Activated CD8-positive, alpha-beta memory T cell treated with anti-CD3 and anti-CD28 coated beads, Interleukin-2, amount 50 U/mL, for 1 hour (primary cell): ENCODE results near the gene WDR45B.
"Not testable (repeated sequence)": the region's sequence is repeated elsewhere in the genome, so short reads cannot be mapped to it uniquely, and the experiment has no call there.

Experiments
- DNase-seq: peaks from one replicate; pipeline ENCODE4 v3.0.0-alpha.2; 2020; ENCODE audit errors: extremely low read depth

The WDR45B gene

DNA sequence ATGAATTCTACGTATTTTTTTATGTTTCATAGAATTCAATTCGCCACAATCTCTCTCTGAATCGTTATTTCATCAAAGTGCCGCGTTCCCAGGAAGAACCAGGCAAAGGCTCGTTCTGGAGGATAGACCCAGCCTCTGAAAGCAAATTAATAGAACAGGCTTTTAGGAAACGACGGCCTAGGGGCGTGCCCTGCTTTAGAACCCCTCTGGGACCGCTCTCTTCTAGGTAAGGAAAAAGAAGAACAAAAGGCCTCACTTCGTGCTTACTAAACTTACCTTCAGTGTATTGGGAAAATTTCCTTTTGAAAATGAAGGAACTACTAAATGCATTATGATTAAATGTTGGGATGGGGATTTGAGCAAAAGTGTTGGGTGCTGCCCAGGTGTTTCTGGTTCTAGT lies 65.5 kb downstream of the WDR45B start:
- DNase-seq, result no peak

DNA sequence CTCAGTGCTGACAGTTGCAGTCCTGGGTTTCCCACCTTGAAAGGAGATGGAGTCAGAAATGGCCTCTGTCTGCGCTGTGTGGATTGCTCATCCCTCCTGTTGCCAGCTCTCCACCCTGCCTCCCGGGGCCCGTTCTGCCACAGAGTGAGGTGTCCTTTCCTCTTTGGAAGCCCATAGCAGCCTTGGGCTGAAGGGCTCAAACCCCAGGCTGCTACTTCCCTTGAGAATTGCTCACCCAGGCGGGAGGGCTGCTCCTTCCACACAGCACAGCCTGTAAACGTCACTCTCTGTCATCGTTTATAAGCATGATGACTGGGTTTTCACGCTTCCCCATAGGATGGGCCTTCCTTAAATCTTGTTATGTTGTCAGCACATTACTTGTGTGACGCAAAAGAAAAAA lies 66.0 kb downstream of the WDR45B start:
- no peak for DNase-seq

DNA sequence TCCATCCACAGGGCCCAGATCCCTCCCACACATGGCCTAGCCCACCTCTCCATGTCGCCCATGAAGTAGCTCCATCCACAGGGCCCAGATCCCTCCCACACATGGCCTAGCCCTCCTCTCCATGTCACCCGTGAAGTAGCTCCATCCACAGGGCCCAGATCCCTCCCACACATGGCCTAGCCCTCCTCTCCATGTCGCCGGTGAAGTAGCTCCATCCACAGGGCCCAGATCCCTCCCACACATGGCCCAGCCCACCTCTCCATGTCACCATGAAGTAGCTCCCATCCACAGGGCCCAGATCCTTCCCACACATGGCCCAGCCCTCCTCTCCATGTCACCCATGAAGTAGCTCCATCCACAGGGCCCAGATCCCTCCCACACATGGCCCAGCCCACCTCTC lies 68.3 kb downstream of the WDR45B start:
- not testable (repeated sequence) for DNase-seq

DNA sequence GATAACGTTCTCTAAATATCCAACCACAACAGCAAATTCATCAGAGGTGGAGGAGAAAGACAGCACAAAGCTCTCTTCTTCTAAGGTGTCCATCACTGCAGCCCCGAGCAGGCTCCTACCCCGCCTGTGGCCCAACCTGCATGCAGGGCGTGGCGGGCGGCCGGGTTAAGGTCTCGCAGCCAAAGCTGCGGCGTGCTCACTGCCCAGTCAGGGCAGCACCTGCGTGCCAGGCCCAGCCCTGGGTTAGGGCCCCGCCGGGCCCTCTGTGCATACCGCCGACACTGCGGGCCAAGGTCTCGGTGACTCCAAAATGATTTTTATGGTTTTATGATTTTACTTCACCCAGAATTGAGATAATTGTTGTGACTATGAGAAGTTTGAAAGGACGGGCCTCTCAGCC lies 70.9 kb downstream of the WDR45B start:
- no peak for DNase-seq

DNA sequence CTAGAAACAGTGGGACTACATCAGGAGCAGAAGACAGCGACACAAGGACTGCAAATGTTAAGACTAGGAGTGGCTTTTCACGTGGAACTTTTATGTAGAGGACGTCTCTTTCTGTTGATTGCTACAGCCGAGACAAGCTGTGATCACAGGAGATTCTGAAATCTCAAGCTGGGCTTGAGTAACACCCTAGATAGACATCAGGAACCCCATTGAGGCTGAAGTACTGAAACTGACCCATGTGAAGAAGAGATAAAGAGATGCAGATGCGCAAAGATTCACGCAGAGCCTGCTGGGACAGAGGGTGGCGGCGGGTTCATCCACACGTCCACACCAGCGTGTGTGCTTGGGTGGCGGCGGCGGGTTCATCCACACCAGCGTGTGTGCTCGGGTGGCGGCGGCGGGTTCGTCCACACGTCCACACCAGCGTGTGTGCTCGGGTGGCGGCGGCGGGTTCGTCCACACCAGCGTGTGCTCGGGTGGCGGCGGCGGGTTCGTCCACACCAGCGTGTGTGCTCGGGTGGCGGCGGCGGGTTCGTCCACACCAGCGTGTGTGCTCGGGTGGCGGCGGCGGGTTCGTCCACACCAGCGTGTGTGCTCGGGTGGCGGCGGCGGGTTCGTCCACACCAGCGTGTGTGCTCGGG lies 72.5 kb downstream of the WDR45B start:
- DNase-seq, result not testable (repeated sequence)

DNA sequence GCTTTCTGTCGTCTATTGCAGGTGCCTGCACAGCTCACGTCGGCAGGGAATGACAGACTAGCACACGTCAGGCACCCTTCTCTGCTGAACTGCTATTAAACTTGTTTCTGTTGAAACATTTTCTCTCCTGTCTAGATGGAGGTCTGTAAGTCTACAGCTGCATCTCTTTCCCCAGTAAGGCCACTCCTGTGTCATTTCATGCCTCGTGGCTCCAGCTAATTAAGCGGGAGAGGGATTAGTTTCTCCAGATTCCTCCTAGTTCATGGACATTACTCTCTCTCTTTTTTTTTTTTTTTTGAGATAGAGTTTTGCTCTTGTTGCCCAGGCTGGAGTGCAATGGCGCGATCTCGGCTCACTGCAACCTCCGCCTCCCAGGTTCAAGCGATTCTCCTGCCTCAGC lies 74.2 kb downstream of the WDR45B start:
- DNase-seq, result no peak

DNA sequence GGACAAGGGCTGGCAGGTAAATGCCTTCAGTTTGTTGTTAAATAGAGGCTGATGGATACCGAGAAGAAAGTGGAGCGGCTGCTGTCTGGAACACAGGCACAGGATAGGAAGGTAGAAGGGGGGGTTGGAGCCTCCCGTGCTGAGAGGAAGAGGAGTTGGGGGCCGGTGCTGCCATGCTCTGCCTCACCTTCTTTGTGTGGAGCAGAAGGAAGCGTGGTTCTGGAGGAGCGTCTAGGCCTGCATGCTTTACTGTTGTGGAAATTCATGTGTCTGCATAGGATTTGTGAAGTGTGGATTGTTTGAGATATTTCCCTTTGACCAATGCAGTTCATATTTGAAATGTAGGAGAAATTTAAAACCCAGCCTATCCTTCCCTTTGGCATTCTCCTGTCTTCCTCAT lies 76.4 kb downstream of the WDR45B start:
- no peak for DNase-seq

DNA sequence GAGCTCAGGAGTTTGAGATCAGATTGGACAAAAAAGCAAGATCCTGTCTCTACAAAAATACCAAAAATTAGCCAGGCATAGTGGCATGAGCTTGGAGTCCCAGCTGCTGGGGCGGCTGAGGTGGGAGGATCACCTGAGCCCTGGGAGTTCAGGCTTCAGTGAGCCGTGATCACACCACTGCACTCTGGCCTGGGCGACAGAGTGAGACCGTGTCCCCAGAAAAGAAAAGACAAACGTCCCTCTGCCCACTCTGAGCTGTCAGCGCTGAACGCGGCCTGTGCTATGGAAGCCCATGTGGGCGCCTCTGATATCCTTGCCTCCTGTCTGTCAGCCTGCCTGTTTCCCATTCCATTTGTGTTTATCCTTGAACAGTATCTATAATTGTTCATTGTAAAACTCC lies 78.0 kb downstream of the WDR45B start:
- DNase-seq, result no peak

DNA sequence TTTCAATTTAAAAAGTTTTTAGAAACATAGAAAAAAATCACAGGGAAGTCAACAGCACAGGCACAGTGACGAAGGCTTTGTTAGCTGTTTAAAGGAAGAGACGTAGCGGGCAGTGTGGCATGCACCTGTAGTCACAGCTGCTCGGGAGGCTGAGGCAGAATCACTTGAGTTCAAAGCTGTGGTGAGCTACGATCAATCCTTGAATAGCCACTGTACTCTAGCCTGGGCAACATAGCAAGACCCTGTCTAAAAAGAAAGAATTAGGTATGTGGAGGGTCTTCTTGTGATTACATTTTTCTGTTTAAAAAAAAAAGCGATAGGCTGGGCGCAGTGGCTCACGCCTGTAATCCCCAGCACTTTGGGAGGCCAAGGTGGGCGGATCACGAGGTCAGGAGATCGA lies 78.6 kb downstream of the WDR45B start:
- no peak for DNase-seq

DNA sequence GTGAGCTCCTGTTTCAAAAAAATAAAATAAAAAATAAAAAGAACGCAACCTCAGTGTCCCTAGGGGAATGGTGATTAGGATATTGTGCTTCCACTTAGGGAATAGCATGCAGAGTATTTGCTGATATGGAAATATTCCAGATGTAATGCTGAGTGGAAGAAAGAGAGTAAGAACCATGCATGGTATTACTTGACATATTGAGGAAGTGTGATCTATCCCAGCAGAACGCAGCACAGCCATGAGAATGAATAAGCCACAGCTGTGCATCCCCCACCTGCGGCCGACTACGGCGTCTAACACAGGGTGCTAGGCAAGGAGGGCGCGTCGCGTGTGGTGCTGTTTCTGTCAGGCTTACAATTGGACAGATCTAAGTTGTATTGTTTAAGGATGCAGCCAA lies 79.2 kb downstream of the WDR45B start:
- DNase-seq, result no peak

DNA sequence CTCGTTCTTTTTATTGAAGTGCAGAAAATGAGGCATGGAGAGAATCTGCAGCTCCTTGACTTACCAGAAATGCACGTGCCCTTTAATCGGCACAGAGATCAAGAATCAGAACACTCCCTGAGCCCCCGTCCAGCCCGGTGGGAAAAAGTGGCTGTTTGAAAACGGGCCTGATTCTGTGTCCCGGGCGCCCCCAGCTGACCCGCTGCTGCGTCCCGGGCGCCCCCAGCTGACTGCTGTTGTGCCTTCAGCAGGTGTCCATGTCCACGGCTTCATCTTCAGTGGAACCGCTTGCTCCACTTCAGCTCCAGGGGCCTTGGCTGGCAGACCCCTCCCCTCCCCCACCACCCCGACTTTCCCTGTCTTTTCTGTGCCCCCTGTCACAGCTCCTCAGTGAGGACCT lies 81.0 kb downstream of the WDR45B start:
- DNase-seq, result no peak

DNA sequence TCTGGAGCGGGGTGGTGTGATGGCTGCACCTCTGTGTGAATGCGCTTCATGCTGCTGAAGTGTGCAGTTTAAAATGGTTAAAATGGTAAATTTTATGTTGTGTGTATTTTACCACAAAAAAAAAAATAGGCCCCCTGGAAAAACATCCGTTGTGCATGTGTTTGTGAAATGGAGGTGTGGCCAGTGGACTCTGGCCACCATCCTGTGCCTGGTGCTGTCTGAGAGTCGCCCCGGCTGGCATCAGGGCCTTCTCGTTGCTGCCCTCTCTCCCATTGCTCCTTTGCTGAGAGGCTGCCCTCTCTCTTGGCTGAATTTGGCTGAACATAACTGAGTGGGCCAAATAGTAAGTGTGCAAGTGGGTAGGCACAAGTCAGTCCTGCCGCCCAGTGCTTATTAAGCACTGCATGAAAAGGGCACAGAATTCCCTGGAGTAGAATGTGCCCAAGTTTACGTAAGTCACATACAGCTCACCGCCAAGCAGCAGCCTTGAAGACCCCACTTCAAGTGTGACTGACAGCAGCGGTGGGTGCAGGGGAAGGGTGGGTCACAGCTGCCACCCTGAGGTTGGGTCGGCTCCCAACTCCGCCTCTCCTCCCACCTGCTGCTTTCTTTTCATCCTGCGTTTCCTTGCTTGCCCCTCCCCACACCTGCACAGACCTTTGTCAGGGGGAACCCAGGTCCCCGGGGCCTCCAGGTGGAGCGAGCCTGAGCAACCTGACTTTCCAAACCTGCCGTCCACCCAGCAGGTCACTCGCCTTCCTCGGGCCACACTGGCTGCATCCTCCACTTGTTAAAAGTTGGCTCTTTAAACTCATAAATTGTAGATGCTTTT lies 81.9 kb downstream of the WDR45B start:
- no peak for DNase-seq

DNA sequence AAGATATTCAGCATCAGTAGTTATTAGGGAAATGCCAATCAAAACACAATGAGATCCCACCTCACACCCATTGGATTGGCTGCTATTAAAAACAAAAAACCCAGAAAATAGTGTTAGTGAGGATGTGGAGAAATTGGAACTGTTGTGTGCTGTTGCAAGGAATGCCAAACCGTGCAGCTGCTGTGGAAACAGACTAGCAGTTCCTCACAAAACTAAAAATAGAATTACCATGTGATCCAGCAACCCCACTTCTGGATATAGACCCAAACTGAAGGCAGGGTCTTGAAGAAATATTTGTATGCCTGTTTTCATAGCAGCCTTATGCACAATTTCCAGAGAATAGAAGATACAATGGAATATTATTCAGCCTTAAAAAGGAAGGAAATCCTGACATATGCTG lies 82.7 kb downstream of the WDR45B start:
- no peak for DNase-seq
